T-cell (primary cell): ENCODE data around the gene NDUFA6. TPM values are rescaled to one million over a fixed set of nuclear protein-coding genes. Genes with fewer than 3 reads are reported as not detected.

ENCODE experiments used
- ATAC-seq, 4 experiments: fragments of 200-7000 bp in 3 of 4; fragments of 150-1000 bp in 1 of 4; cut with Tn5 transposase; replicated peaks in 1 of 4; 1 replicate in 3 of 4; 2 replicates in 1 of 4; pipeline ENCODE4 v1.10.0; 2021; ENCODE audit warnings: moderate library complexity in 3 of 4, mild to moderate bottlenecking in 2 of 4, moderate number of reproducible peaks in 1 of 4
- CTCF ChIA-PET, 2 donors: fragments of 300-600 bp; sonication (Branson Sonifier 250); formaldehyde crosslinking; loops; one replicate each; lab custom pipeline; 2022; ENCODE audit warnings: antibody characterized with exemption in 2 of 2; lab: Charles Lee
- POLR2A ChIA-PET, 2 donors: fragments of 300-600 bp; sonication (Branson Sonifier 250); formaldehyde crosslinking; loops; one replicate each; lab custom pipeline; 2022; ENCODE audit warnings: antibody characterized with exemption in 2 of 2; lab: Charles Lee
- DNase-seq, 35 experiments: peaks; one replicate each; pipeline versions ENCODE4 v3.0.0 to v3.0.0-alpha.2; 2013 to 2023
- H3K27ac ChIP-seq: one replicate; pipeline ENCODE4 v1.5.1; 2013; ENCODE audit warnings: low read length
- H3K27me3 ChIP-seq, 2 experiments: replicated peaks in 1 of 2; 1 replicate in 1 of 2; 2 replicates in 1 of 2; pipeline versions ENCODE4 v1.6.1 to v1.7.0; 2013; ENCODE audit warnings: low read length in 1 of 2, mixed read lengths in 1 of 2; ENCODE audit not compliant: control insufficient read depth in 2 of 2, insufficient read depth in 2 of 2; ENCODE audit errors: extremely low read depth in 1 of 2
- H3K36me3 ChIP-seq, 2 donors: 1 replicate in 1 of 2; 2 replicates in 1 of 2; pipeline versions ENCODE4 v1.6.1 to v1.7.0; 2013; ENCODE audit warnings: low read length in 1 of 2; ENCODE audit not compliant: control insufficient read depth in 2 of 2, insufficient read depth in 1 of 2; ENCODE audit errors: extremely low read depth in 1 of 2
- H3K4me1 ChIP-seq, 2 experiments: 1 replicate in 1 of 2; 2 replicates in 1 of 2; pipeline versions ENCODE4 v1.6.1 to v1.7.0; 2013; ENCODE audit warnings: low read length in 2 of 2, mixed read lengths in 1 of 2; ENCODE audit not compliant: insufficient read depth in 2 of 2, control insufficient read depth in 1 of 2; ENCODE audit errors: extremely low read depth in 1 of 2
- H3K4me3 ChIP-seq, 2 donors: 1 replicate in 1 of 2; 2 replicates in 1 of 2; pipeline versions ENCODE4 v1.5.1 to v1.7.0; 2013; ENCODE audit warnings: mild to moderate bottlenecking in 2 of 2, low read length in 1 of 2, moderate library complexity in 1 of 2; ENCODE audit not compliant: control insufficient read depth in 1 of 2; ENCODE audit errors: extremely low read depth in 1 of 2
- H3K9me3 ChIP-seq: 2 replicates; pipeline ENCODE4 v1.7.0; 2013
- H3K27ac Mint-ChIP-seq, 2 donors: one replicate each; pipeline ENCODE4 v1.8.0; 2020 to 2021; ENCODE audit warnings: mild to moderate bottlenecking in 2 of 2, mixed read lengths in 2 of 2
- H3K27me3 Mint-ChIP-seq, 2 donors: one replicate each; pipeline ENCODE4 v1.8.0; 2021 to 2022; ENCODE audit warnings: mixed read lengths in 2 of 2
- H3K36me3 Mint-ChIP-seq: one replicate; pipeline ENCODE4 v1.8.0; 2021; ENCODE audit warnings: mixed read lengths
- H3K4me1 Mint-ChIP-seq, 3 donors: one replicate each; pipeline ENCODE4 v1.8.0; 2020 to 2022; ENCODE audit warnings: mixed read lengths in 3 of 3, mild to moderate bottlenecking in 1 of 3
- H3K4me3 Mint-ChIP-seq, 3 donors: one replicate each; pipeline ENCODE4 v1.8.0; 2020 to 2022; ENCODE audit warnings: mild to moderate bottlenecking in 3 of 3, mixed read lengths in 3 of 3, moderate library complexity in 3 of 3
- H3K9me3 Mint-ChIP-seq, 3 donors: one replicate each; pipeline ENCODE4 v1.8.0; 2020 to 2022; ENCODE audit warnings: mixed read lengths in 3 of 3
- WGBS: methylation state at CpG from one replicate; pipeline ENCODE4 v1.1.5; 2013; ENCODE audit warnings: missing lambda C conversion rate; ENCODE audit not compliant: insufficient coverage; 5-methylcytosine and 5-hydroxymethylcytosine counted together
- total RNA-seq, 35 experiments: library from RNA in 6 of 35; stranded (reverse) in 6 of 35; fragments of 120-200 nt in 1 of 35; gene quantifications; one replicate each; pipeline versions ENCODE4 v1.2.1 to v1.2.4 and lab custom pipeline; 2013 to 2026

The NDUFA6 gene
- total RNA-seq, 5 donors from 2014 or later (not counting 1 experiment from before 2014, with no cell fraction given), result 36.6 to 52.3 (median 39.6) TPM

DNA sequence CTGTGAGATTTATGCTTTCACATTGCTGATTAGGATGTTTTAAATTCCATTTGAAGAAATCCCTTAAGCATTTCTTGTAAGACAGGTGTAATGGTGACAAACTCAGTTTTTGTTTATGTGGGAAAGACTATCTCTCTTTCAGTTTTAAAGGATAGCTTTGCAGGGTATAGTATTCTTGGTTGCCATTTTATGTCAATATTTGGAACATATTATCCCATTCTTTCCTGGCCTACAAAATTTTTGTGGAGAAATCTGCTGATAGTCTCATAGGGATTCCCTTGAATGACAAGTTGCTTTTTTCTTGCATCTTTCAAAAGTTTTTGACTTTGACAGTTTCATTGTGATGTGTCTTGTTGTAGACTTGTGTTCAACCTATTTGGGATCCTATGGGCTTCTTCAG lies 48.8 kb downstream of the NDUFA6 start:
- Mint-ChIP-seq H3K27me3 (no peaks in the 10 kb centered on the region), H3K27ac (no peak overlapping the region), H3K36me3 (peaks cover 13% of the 10 kb centered on the region), H3K9me3 (peaks cover 3 to 19% (median 9%) of the 10 kb centered on the region in 3 donors), H3K4me1 (no peaks in the 10 kb centered on the region), H3K4me3 (no peak overlapping the region)
- ChIA-PET POLR2A (interaction anchor here (0.7 to 1.0 kb wide), 2 partner anchors 21 to 424 kb away, joined by 3 to 9 read pairs; no protein-coding TSS in a partner anchor), CTCF (interaction anchor here in 1 of 2 donors (0.7 kb wide), 1 partner anchor 15 kb away, joined by 6 read pairs; no protein-coding TSS in a partner anchor)
- ATAC-seq, result no peak
- Histone ChIP-seq H3K27me3 (peaks cover 0 to 12% of the 10 kb centered on the region in 2 experiments), H3K4me3 (no peak overlapping the region), H3K27ac (no peak overlapping the region), H3K4me1 (no peaks in the 10 kb centered on the region), H3K36me3 (no peaks in the 10 kb centered on the region), H3K9me3 (no peaks in the 10 kb centered on the region)
- no peak for DNase-seq

DNA sequence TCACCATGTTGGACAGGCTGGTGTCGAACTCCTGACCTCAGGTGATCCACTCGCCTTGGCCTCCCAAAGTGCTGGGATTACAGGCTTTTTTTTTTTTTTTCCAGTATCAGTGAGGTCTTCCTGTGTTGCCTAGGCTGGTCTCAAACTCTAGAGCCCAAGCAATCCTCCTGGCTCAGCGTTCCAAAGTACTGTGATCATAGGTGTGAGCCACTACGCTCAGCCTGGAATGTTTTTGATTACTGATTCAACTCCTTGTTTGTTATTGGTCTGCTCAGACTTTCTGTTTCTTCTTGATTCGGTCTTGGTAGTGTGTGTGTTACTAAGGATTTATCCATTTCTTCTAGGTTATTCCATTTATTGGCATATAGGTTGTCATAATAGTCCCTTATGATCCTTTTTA lies 51.3 kb downstream of the NDUFA6 start:
- no peak overlapping the region for H3K4me3 Mint-ChIP-seq
- Histone ChIP-seq H3K4me1 (no peaks in the 10 kb centered on the region), H3K4me3 (no peak overlapping the region), H3K9me3 (no peaks in the 10 kb centered on the region), H3K36me3 (no peaks in the 10 kb centered on the region), H3K27ac (no peak overlapping the region), H3K27me3 (peaks cover 0 to 10% of the 10 kb centered on the region in 2 experiments)
- ATAC-seq, result no peak
- POLR2A ChIA-PET, result no interaction called here
- no peaks in the 10 kb centered on the region for H3K4me1 Mint-ChIP-seq
- no peaks in the 10 kb centered on the region for H3K27me3 Mint-ChIP-seq
- H3K27ac Mint-ChIP-seq, result no peak overlapping the region
- 100% methylated on average over 1 of the region's 5 CpGs for WGBS
- peaks cover 13% of the 10 kb centered on the region for H3K36me3 Mint-ChIP-seq
- no peak for DNase-seq
- peaks cover 3 to 24% (median 9%) of the 10 kb centered on the region in 3 donors for H3K9me3 Mint-ChIP-seq
- CTCF ChIA-PET, result interaction anchor here (0.6 to 0.7 kb wide), 2 partner anchors 74 to 451 kb away, joined by 3 to 5 read pairs; no protein-coding TSS in a partner anchor

Other genes starting within 250 kb of the NDUFA6 start
- gene SHISA8, start 175.7 kb downstream of the NDUFA6 start, total RNA-seq, result 1 to 10 TPM in 1 of 5 donors, under 1 TPM in 3, not detected in 1; 0.56 to 1.2 (median 0.75) TPM
- 10 to 100 TPM; 11.4 to 22.5 (median 15.4) TPM for gene TNFRSF13C, start 164.0 kb downstream of the NDUFA6 start, total RNA-seq
- 10 to 100 TPM in 2 of 5 donors, 1 to 10 TPM in 3; 5.1 to 16.7 (median 7.9) TPM for gene CENPM, start 143.6 kb downstream of the NDUFA6 start, total RNA-seq
- gene SEPTIN3, start 121.3 kb downstream of the NDUFA6 start, total RNA-seq, result under 1 TPM; 0.10 to 0.30 (median 0.23) TPM
- gene WBP2NL, start 92.0 kb downstream of the NDUFA6 start, total RNA-seq, result 1 to 10 TPM; 1.5 to 2.8 (median 2.2) TPM
- gene NAGA, start 20.0 kb downstream of the NDUFA6 start, total RNA-seq, result 10 to 100 TPM in 3 of 5 donors, 1 to 10 TPM in 2; 6.9 to 14.3 (median 11.6) TPM
- gene PHETA2, start 16.5 kb downstream of the NDUFA6 start, total RNA-seq, result 1 to 10 TPM in 3 of 5 donors, under 1 TPM in 2; 0.83 to 2.0 (median 1.5) TPM
- gene SMDT1, start 11.1 kb downstream of the NDUFA6 start, total RNA-seq, result 100 to 1,000 TPM; 101 to 176 (median 114) TPM
- gene CYP2D6, start 40.0 kb upstream of the NDUFA6 start, total RNA-seq, result 1 to 10 TPM; 4.5 to 9.8 (median 8.6) TPM
- 10 to 100 TPM; 84.2 to 98.8 (median 88.5) TPM for gene TCF20, start 179.9 kb upstream of the NDUFA6 start, total RNA-seq